Stomach (tissue), 4 donors: ENCODE results near the gene RNF13.

ENCODE experiments used
- POLR2A ChIP-seq, 4 donors: fragments of 450-650 bp; IDR thresholded peaks; one replicate each; pipeline ENCODE4 v1.6.1; 2016; ENCODE audit warnings: antibody characterized with exemption in 4 of 4, control low read depth in 2 of 4, mild to moderate bottlenecking in 1 of 4, moderate library complexity in 1 of 4
- POLR2AphosphoS5 ChIP-seq, 3 donors: sonication (generic); formaldehyde crosslinking; IDR thresholded peaks; one replicate each; pipeline ENCODE4 v1.6.1; 2016; ENCODE audit warnings: antibody characterized with exemption in 3 of 3
- TF ChIP-seq, protein P1 (sequence below), 7 experiments: fragments of 450-650 bp in 4 of 7; fragments of 200-600 bp in 3 of 7; sonication (generic) in 3 of 7; IDR thresholded peaks; one replicate each; pipeline ENCODE4 v1.5.1; 2016 to 2019; ENCODE audit warnings: antibody characterized with exemption in 7 of 7, control low read depth in 2 of 7, mild to moderate bottlenecking in 1 of 7

DNA sequence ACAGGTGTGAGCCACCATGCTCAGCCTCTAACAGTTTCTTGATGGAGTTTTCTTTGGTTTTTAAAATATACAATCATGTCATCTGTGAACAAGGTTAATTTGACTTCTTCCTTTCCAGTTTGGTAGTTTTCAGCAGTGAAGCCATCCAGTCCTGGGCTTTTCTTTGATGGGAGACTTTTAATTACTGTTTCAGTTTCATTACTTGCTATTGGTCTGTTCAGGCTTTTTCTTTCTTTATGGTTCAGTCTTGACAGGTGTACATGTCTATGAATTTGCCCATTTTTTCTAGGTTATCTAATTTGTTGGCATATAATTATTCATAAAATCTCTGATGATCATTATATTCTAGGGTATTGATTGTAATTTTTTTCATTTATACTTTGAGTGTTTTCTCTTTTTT is 120.8 kb downstream of the RNF13 start:
- TF ChIP-seq, protein P1, sequence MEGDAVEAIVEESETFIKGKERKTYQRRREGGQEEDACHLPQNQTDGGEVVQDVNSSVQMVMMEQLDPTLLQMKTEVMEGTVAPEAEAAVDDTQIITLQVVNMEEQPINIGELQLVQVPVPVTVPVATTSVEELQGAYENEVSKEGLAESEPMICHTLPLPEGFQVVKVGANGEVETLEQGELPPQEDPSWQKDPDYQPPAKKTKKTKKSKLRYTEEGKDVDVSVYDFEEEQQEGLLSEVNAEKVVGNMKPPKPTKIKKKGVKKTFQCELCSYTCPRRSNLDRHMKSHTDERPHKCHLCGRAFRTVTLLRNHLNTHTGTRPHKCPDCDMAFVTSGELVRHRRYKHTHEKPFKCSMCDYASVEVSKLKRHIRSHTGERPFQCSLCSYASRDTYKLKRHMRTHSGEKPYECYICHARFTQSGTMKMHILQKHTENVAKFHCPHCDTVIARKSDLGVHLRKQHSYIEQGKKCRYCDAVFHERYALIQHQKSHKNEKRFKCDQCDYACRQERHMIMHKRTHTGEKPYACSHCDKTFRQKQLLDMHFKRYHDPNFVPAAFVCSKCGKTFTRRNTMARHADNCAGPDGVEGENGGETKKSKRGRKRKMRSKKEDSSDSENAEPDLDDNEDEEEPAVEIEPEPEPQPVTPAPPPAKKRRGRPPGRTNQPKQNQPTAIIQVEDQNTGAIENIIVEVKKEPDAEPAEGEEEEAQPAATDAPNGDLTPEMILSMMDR (IDR thresholded peaks at IDR 0.05): no peak
- TF ChIP-seq POLR2AphosphoS5 (IDR thresholded peaks at IDR 0.05) (no peak), POLR2A (IDR thresholded peaks at IDR 0.05) (no peak)
